ENCODE results near the gene MBD6. TPM values are rescaled to one million over a fixed set of nuclear protein-coding genes. Genes with fewer than 3 reads are reported as not detected.

MBD6 gene
- total and polyA plus RNA-seq, 9 donors = 11.0 to 55.5 (median 32.9) TPM

DNA sequence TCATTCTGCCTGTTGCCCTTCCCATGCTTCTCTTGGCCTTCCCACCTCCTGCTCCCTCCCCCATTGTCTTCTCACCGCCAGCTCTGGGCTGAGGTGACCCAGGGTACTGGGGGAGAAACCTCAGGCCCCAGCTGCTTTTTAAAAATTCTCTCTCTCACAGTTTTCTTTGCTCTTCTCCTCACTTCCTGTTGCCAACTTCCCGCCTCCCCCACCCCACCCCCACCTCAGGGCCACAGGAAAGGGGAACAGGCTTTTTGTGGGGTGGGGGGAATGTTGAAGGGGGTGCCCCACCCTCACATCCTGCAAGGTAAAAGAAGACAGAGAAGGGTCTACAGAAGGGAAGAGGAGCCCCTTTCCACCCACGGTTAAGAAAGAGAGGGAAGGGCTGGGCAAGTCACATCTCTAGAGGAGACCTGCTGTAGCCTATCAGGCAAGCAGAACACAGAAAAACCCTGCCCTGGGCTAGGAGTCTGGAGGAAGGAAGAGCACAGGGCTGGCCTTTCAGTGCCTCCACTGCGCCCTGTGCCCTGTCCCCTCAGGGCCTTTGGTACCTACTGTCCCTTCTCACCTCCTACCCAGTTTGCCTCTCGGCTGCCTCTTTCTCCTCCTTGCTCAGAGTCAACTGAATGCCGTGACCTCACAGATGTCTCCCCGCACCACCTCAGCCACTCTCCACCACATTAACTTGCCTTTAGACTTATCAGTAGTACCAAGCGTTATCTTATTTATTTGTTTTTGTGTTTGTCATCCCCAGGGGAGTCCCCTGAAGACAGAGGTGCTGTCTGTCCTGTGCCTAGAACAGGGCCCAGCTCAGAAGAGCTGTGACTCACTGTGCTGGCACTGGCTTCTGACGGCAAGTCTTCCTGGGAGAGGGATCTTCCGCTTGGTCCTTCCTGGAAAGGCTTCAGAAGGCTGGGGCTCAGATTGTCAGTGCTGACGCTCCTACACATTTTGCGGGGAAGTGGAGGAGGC lies 44.6 kb upstream of the MBD6 start:
- DNase-seq = no peak
- Histone ChIP-seq H3K4me3 (ENCODE audit: low read length) (peak overlapping the region; percentile 31), H3K27me3 (ENCODE audit: control insufficient read depth, insufficient read depth, low read length) (peaks cover 70% of the 10 kb centered on the region), H3K36me3 (ENCODE audit: control insufficient read depth, insufficient read depth, low read length) (no peaks in the 10 kb centered on the region), H3K9me3 (replicated peaks; ENCODE audit: control insufficient read depth, low read depth, low read length) (no peaks in the 10 kb centered on the region), H3K4me1 (ENCODE audit: control insufficient read depth, insufficient read depth, low read length) (peaks cover 16% of the 10 kb centered on the region), H3K27ac (ENCODE audit: low read length) (peak overlapping the region; percentile 29)
- 80% methylated on average over 7 of the region's 12 CpGs for WGBS (ENCODE audit: insufficient coverage)

DNA sequence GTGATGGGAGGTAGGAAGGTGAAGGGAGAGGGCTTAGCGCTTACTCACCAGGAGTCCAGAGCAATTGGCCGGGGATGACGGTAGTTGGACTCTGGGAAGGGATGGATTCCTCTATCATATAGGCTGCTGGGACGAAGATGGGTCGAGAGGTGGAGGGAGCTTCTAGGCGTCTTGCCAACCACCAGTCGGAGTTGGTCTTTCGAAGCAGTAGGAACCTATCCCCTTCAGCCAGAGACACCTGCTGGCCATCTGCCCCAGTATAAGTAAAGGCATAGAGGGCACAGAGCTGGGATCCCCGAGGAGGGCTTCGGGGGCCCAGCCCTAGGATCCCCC lies 43.6 kb upstream of the MBD6 start:
- Histone ChIP-seq H3K27ac (ENCODE audit: low read length) (no peak overlapping the region), H3K27me3 (ENCODE audit: control insufficient read depth, insufficient read depth, low read length) (peaks cover 62% of the 10 kb centered on the region), H3K9me3 (replicated peaks; ENCODE audit: control insufficient read depth, low read depth, low read length) (no peaks in the 10 kb centered on the region), H3K4me3 (ENCODE audit: low read length) (no peak overlapping the region), H3K36me3 (ENCODE audit: control insufficient read depth, insufficient read depth, low read length) (no peaks in the 10 kb centered on the region), H3K4me1 (ENCODE audit: control insufficient read depth, insufficient read depth, low read length) (peaks cover 16% of the 10 kb centered on the region)
- 80% methylated on average over 5 of the region's 10 CpGs for WGBS (ENCODE audit: insufficient coverage)
- no peak for DNase-seq

DNA sequence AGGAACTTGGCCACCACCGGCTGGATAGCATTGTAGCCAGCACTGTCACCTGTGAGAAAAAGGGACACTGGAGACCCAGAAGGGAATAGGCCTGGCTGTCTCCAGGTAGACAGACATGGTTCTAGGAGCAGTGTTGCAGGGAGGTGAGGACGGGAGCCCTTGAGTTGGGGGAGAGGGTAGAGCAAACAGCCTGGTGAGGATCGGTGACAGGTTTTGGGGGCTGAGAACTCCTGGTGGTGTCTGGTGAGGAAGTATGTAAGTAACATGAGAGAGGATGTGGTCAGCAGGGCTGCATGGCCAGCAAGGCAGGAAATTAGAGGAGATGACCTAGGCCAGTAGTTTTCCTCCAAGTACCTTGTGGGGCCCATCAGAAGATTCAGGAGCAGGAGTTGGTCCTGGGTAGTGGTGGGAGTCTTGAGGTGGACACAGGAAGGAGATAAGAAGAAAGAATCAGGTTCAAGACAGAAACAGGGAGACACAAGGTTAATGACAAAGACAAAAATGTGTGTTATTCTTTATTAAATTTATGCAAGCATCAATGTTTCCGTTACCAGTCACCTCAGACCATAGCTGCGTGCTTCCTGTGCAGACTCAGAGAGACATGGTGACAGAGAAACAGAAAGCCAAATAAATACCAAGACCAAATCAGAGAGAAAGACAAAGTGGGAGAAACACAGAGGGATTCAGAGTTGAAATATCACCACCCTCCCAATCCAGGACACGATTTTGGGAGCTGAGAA lies 43.1 kb upstream of the MBD6 start, which contains the start of gene ARHGAP9:
ARHGAP9 (minus strand) TSS at position 491 of the 740 bp plus-strand sequence; CDS start at position 31, 460 bp downstream.
- Histone ChIP-seq H3K9me3 (replicated peaks; ENCODE audit: control insufficient read depth, low read depth, low read length) (no peaks in the 10 kb centered on the region), H3K4me3 (ENCODE audit: low read length) (no peak within 1 kb of the TSS), H3K4me1 (ENCODE audit: control insufficient read depth, insufficient read depth, low read length) (peaks cover 16% of the 10 kb centered on the region), H3K27ac (ENCODE audit: low read length) (peak within 1 kb of the TSS; percentile 29), H3K36me3 (ENCODE audit: control insufficient read depth, insufficient read depth, low read length) (no peaks in the 10 kb centered on the region), H3K27me3 (ENCODE audit: control insufficient read depth, insufficient read depth, low read length) (peaks cover 57% of the 10 kb centered on the region)
- 79% methylated on average over 3 of the region's 6 CpGs for WGBS (ENCODE audit: insufficient coverage)
- no peak for DNase-seq

DNA sequence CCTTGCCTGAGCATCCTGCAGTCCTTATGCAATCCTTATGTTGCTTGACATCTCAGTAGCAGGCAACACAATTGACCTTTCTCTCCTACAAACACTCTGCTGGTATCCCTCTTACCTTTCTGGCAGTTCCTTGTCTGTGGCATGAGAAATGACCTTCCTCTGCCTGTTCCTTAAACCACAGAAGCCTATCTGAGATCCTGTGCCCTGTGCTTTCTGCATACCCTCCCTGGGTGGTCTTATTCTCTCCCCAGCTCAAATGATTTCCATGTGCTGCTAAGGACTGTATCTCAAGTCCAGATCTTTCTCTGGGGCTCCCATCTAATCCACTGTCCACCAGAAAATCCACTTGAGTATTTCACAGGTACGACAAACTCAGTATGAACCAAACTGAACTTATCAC lies 41.0 kb upstream of the MBD6 start:
- no CpG with 5 or more reads among the region's 1 CpG for WGBS (ENCODE audit: insufficient coverage)
- Histone ChIP-seq H3K27ac (ENCODE audit: low read length) (no peak overlapping the region), H3K9me3 (replicated peaks; ENCODE audit: control insufficient read depth, low read depth, low read length) (no peaks in the 10 kb centered on the region), H3K4me3 (ENCODE audit: low read length) (no peak overlapping the region), H3K4me1 (ENCODE audit: control insufficient read depth, insufficient read depth, low read length) (no peaks in the 10 kb centered on the region), H3K27me3 (ENCODE audit: control insufficient read depth, insufficient read depth, low read length) (peaks cover 36% of the 10 kb centered on the region), H3K36me3 (ENCODE audit: control insufficient read depth, insufficient read depth, low read length) (no peaks in the 10 kb centered on the region)
- DNase-seq = no peak

DNA sequence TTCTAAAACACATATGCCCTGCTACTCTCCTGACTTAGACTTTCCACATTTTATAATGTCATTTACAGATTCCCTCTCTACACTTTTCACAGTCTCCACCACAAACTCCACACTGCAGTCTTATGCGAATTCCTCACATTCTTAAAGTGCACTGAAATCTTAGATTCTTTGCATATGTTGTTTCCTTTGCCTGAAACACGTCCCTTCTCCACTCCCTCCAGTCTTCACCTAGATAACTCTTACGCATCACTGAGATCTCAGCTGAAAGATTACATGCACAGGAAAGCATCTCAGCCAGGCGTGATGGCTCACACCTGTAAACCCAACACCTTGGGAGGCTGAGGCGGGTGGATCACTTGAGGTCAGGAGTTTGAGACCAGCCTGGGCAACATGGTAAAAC lies 39.2 kb upstream of the MBD6 start:
- Histone ChIP-seq H3K4me3 (ENCODE audit: low read length) (no peak overlapping the region), H3K4me1 (ENCODE audit: control insufficient read depth, insufficient read depth, low read length) (peaks cover 5% of the 10 kb centered on the region), H3K27ac (ENCODE audit: low read length) (no peak overlapping the region), H3K27me3 (ENCODE audit: control insufficient read depth, insufficient read depth, low read length) (peaks cover 18% of the 10 kb centered on the region), H3K9me3 (replicated peaks; ENCODE audit: control insufficient read depth, low read depth, low read length) (no peaks in the 10 kb centered on the region), H3K36me3 (ENCODE audit: control insufficient read depth, insufficient read depth, low read length) (no peaks in the 10 kb centered on the region)
- WGBS (ENCODE audit: insufficient coverage) = 22% methylated on average over 3 of the region's 5 CpGs
- DNase-seq = no peak

DNA sequence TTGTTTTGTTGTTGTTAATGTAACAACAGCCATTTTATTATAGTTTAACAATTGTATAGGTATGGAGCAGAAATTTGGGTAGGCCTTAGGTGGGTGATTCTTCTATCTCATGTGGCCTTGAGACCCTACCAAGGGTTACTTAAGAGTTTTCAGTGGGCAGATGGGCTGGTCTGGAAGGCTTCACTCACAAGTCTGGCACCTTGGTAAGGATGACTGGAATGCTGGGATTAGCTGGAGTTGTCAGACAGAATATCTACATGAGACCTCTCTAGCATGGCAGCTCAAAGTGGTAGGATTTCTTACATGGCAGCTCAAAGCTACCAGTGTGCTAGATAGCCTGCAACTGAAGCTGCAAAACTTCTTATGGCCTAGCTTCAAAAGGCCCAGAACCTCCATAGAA lies 36.9 kb upstream of the MBD6 start:
- no peak overlapping the region for H3K27ac ChIP-seq (ENCODE audit: low read length)
- peaks cover 16% of the 10 kb centered on the region for H3K36me3 ChIP-seq (ENCODE audit: control insufficient read depth, insufficient read depth, low read length)
- no peak overlapping the region for H3K4me3 ChIP-seq (ENCODE audit: low read length)
- no peak for DNase-seq
- H3K4me1 ChIP-seq (ENCODE audit: control insufficient read depth, insufficient read depth, low read length) = peaks cover 15% of the 10 kb centered on the region
- H3K27me3 ChIP-seq (ENCODE audit: control insufficient read depth, insufficient read depth, low read length) = peaks cover 6% of the 10 kb centered on the region
- no peaks in the 10 kb centered on the region for H3K9me3 ChIP-seq (replicated peaks; ENCODE audit: control insufficient read depth, low read depth, low read length)

DNA sequence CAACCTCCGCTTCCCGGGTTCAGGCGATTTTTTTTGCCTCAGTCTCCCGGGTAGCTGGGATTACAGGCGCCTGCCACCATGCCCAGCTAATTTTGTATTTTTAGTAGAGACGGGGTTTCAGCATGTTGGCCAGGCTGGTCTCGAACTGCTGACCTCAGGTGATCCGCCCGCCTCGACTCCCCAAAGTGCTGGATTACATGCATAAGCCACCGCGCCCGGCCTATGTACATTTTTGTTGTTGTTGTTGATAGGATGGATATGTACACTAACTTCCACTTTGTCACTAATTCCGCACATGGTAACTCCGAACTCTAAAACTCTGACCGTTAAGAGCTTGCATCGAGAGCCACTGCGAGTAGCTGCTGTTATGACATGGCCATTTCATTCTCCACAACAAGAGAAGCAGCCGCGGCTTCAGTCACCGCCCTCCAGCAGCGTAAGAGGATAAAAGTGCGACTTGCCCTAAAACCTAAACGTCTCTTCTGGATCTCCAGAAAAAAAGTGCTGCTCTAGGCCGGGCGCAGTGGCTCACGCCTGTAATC lies 35.5 kb upstream of the MBD6 start:
- peak overlapping the region; percentile 44 for H3K27ac ChIP-seq (ENCODE audit: low read length)

DNA sequence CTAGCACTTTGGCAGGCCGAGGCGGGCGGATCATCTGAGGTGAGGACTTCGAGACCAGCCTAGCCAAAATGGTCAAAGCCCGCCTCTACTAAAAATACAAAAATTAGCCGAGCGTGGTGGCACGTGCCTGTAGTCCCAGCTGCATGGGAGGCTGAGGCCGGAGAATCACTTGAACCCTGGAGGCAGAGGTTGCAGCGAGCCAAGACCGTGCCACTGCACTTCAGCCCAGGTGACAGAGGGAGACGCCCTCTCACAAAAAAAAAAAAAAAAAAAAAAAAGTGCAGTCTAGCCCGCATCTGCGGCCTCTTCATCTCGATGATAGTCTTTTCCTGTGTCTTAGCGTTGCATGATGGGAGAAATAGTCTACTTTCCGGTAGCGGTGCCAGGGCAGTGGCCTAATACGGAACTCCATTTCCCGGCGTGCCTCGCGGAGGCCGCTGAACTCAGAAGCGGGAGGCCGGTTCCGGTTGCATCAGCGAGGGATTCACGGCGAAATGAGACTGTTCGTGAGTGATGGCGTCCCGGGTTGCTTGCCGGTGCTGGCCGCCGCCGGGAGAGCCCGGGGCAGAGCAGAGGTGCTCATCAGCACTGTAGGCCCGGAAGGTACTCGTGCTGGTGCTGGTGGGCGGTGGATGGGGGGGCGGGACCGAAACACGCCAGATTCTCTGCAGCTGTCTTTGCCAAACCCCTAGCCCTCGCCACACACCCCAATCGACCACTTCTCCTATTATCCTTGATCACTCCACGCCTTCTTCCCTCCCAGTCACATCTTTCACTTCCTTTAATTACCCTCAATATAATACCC lies 34.8 kb upstream of the MBD6 start, which contains the start of gene MARS1:
MARS1 (plus strand) TSS at position 472 of the 805 bp plus-strand sequence; CDS start at position 495, 23 bp downstream.
- Histone ChIP-seq H3K27ac (ENCODE audit: low read length) (peak within 1 kb of the TSS; percentile 69), H3K27me3 (ENCODE audit: control insufficient read depth, insufficient read depth, low read length) (no peaks in the 10 kb centered on the region), H3K36me3 (ENCODE audit: control insufficient read depth, insufficient read depth, low read length) (peaks cover 31% of the 10 kb centered on the region), H3K4me3 (ENCODE audit: low read length) (peak within 1 kb of the TSS; percentile 87), H3K9me3 (replicated peaks; ENCODE audit: control insufficient read depth, low read depth, low read length) (no peaks in the 10 kb centered on the region), H3K4me1 (ENCODE audit: control insufficient read depth, insufficient read depth, low read length) (peaks cover 15% of the 10 kb centered on the region)
- WGBS (ENCODE audit: insufficient coverage) = 0% methylated on average over 21 of the region's 47 CpGs
- peak; percentile 99 for DNase-seq

More for the DNA sequence above, 35.5 kb upstream of the MBD6 start:
- Histone ChIP-seq H3K27me3 (ENCODE audit: control insufficient read depth, insufficient read depth, low read length) (no peaks in the 10 kb centered on the region), H3K36me3 (ENCODE audit: control insufficient read depth, insufficient read depth, low read length) (peaks cover 27% of the 10 kb centered on the region), H3K4me3 (ENCODE audit: low read length) (peak overlapping the region; percentile 87), H3K9me3 (replicated peaks; ENCODE audit: control insufficient read depth, low read depth, low read length) (no peaks in the 10 kb centered on the region), H3K4me1 (ENCODE audit: control insufficient read depth, insufficient read depth, low read length) (peaks cover 15% of the 10 kb centered on the region)
- 84% methylated on average over 11 of the region's 27 CpGs for WGBS (ENCODE audit: insufficient coverage)
- DNase-seq = no peak

DNA sequence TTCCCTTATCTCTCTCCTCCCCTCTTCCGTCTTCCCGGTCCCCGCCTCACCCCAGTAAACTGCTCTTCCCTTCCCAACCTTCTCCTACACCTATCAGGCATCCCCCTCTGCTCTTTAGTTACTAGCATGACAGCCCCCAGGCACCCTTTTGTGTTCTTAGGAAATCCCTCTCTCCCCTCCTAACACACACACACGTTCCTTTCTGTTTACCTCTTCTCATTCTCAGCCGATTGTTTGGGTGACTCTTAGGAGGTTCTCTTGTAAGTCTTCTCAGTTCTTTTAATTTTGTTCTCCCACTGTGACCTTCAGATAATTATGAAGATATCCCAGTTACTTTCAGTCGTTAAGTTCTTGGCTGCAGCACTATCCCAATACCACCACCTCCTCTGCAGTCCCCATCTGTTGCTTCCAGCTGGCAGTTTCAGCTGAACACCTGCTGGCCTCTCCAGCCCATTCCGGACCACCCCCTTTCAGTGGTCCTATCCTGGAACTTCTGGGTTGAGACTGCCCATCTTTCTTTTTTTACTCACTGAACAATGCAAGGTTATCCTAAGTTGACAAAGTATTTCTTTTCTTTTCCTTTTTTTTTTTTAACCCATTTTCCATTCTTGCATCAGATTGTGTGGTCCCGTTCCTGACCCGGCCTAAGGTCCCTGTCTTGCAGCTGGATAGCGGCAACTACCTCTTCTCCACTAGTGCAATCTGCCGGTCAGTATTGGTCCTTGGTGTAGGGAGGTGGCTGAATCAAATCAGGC lies 34.0 kb upstream of the MBD6 start:
- H3K27me3 ChIP-seq (ENCODE audit: control insufficient read depth, insufficient read depth, low read length) = no peaks in the 10 kb centered on the region
- no peaks in the 10 kb centered on the region for H3K9me3 ChIP-seq (replicated peaks; ENCODE audit: control insufficient read depth, low read depth, low read length)
- 2% methylated on average over 4 of the region's 11 CpGs for WGBS (ENCODE audit: insufficient coverage)
- peak overlapping the region; percentile 69 for H3K27ac ChIP-seq (ENCODE audit: low read length)
- peaks cover 33% of the 10 kb centered on the region for H3K36me3 ChIP-seq (ENCODE audit: control insufficient read depth, insufficient read depth, low read length)
- no peak for DNase-seq
- peaks cover 15% of the 10 kb centered on the region for H3K4me1 ChIP-seq (ENCODE audit: control insufficient read depth, insufficient read depth, low read length)
- H3K4me3 ChIP-seq (ENCODE audit: low read length) = peak overlapping the region; percentile 87

Data from muscle of leg (tissue), 11 donors.